Subcutaneous abdominal adipose tissue (tissue), 5 donors: ENCODE measurements around the gene ZNF497.
"Not testable (repeated sequence)": the region's sequence is repeated elsewhere in the genome, so short reads cannot be mapped to it uniquely, and the experiment has no call there.

ENCODE experiments used
- H3K27ac ChIP-seq: one replicate; pipeline ENCODE4 v1.7.0; 2013; ENCODE audit warnings: low read depth, mild to moderate bottlenecking, inconsistent platforms, low read length, moderate library complexity
- H3K27me3 ChIP-seq, 5 donors: one replicate each; pipeline ENCODE4 v1.7.0; 2013; ENCODE audit warnings: low read length in 5 of 5, inconsistent platforms in 1 of 5; ENCODE audit not compliant: control insufficient read depth in 5 of 5, insufficient read depth in 4 of 5
- H3K36me3 ChIP-seq, 5 donors: one replicate each; pipeline ENCODE4 v1.7.0; 2013; ENCODE audit warnings: low read length in 5 of 5; ENCODE audit not compliant: control insufficient read depth in 5 of 5, insufficient read depth in 5 of 5
- H3K4me1 ChIP-seq, 5 donors: one replicate each; pipeline ENCODE4 v1.7.0; 2013; ENCODE audit warnings: low read length in 5 of 5, mild to moderate bottlenecking in 3 of 5, moderate library complexity in 1 of 5; ENCODE audit not compliant: control insufficient read depth in 5 of 5, insufficient read depth in 5 of 5
- H3K4me3 ChIP-seq, 5 donors: one replicate each; pipeline ENCODE4 v1.7.0; 2013; ENCODE audit warnings: low read length in 5 of 5, low read depth in 1 of 5
- H3K9ac ChIP-seq, 5 donors: one replicate each; pipeline ENCODE4 v1.7.0; 2013; ENCODE audit warnings: low read length in 5 of 5, mild to moderate bottlenecking in 4 of 5, moderate library complexity in 3 of 5
- H3K9me3 ChIP-seq, 5 donors: one replicate each; pipeline ENCODE4 v1.7.0; 2013; ENCODE audit warnings: low read length in 5 of 5; ENCODE audit not compliant: control insufficient read depth in 5 of 5
- donor health status: healthy.
- donor health status: healthy.
- donor health status: healthy.
- donor health status: healthy.
- donor health status: healthy.

ZNF497 gene

GRCh38 chr19:58348080-58348479, 14.5 kb downstream of the ZNF497 start:
- H3K4me3 ChIP-seq: peak overlapping the region; percentile 38 to 75 (median 48)
- peaks cover 7 to 53% (median 35%) of the 10 kb centered on the region in 5 donors for H3K27me3 ChIP-seq
- H3K27ac ChIP-seq, H3K9me3 ChIP-seq, H3K36me3 ChIP-seq: not testable (repeated sequence)
- peak overlapping the region in 1 of 5 donors; percentile 56 for H3K9ac ChIP-seq
- H3K4me1 ChIP-seq: peaks cover 0 to 23% (median 14%) of the 10 kb centered on the region in 5 donors

DNA sequence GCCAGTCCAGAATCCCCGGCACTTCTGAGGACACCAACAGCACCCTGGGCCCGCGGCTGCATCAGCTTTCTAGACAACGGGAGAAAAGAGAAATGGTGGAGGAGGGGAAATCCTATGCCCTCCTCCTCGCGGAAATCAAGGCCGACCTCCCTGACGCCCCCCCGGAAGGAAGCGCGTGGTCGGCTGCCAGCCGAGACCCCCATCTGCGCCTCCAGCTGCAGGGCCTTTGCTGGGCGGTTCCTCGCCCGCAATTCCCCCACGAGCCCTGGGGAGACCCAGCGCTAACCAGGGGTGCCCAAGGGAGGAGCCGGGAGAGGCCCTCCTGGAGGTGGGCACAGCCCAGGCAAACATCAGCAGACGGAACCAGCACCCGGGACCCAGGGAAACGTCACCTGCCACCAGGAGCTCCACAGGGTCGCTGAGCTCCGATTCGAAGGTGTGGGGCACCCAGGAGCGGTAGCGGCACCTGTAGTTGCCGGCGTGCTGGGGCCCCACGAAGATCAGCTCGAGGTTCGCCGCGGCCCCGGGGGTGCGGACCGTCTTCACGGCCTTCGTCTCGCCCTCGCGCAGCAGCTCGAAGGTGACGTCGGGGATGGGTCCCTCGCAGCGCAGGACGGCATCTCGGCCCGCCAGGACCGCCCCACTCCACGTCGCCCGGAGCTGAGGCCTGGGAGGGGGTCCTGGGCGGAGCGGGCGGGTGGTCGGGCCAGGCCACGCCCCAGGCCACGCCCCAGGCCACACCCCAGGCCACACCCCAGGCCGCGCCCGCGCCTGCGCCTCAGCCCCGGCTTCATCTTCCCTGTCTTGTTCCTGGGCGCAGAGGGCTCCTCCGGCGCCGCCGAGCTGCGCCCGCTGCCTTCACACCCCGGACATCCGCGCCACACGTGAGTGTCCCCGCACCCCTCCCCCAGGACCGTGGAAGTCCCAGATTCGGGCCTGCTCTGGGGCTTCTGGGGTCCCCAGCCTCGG, 15.3 kb downstream of the ZNF497 start:
- H3K4me1 ChIP-seq: peaks cover 0 to 23% (median 14%) of the 10 kb centered on the region in 5 donors
- no peaks in the 10 kb centered on the region for H3K36me3 ChIP-seq
- peaks cover 7 to 44% (median 32%) of the 10 kb centered on the region in 5 donors for H3K27me3 ChIP-seq
- H3K9ac ChIP-seq: peak overlapping the region in 3 of 5 donors; percentile 52 to 68 (median 66)
- no peak overlapping the region for H3K27ac ChIP-seq
- H3K9me3 ChIP-seq: no peaks in the 10 kb centered on the region
- peak overlapping the region; percentile 38 to 75 (median 48) for H3K4me3 ChIP-seq

- H3K27ac ChIP-seq: no peak overlapping the region
Measured at GRCh38 chr19:58345558-58345957, 17.0 kb downstream of the ZNF497 start.

GRCh38 chr19:58338825-58339558, 23.6 kb downstream of the ZNF497 start:
- Histone ChIP-seq H3K9me3 (no peaks in the 10 kb centered on the region), H3K27ac (no peak overlapping the region), H3K4me3 (no peak overlapping the region), H3K27me3 (no peaks in the 10 kb centered on the region), H3K9ac (no peak overlapping the region), H3K36me3 (peaks cover 0 to 64% (median 53%) of the 10 kb centered on the region in 5 donors), H3K4me1 (peaks cover 0 to 8% (median 3%) of the 10 kb centered on the region in 5 donors)

More at GRCh38 chr19:58345558-58345957, 17.0 kb downstream of the ZNF497 start:
- Histone ChIP-seq H3K9ac (no peak overlapping the region), H3K27me3 (peaks cover 7 to 31% (median 18%) of the 10 kb centered on the region in 5 donors), H3K4me3 (no peak overlapping the region), H3K36me3 (peaks cover 0 to 13% (median 4%) of the 10 kb centered on the region in 5 donors), H3K4me1 (peaks cover 0 to 21% (median 12%) of the 10 kb centered on the region in 5 donors), H3K9me3 (no peaks in the 10 kb centered on the region)

DNA sequence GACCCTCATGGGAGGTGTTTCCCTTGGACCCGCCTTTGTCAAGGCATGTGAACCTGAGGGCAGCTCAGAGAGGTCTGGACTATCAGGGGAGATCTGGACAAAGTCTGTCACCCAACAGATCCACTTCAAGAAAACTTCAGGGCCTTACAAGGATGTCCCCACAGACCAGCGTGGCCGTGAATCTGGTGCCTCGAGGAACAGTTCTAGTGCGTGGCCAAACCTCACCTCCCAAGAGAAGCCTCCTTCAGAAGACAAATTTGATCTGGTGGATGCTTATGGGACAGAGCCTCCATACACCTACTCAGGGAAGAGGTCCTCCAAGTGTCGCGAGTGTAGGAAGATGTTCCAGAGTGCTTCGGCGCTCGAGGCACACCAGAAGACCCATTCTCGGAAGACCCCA, 24.2 kb downstream of the ZNF497 start:
- Histone ChIP-seq H3K36me3 (peaks cover 0 to 64% (median 53%) of the 10 kb centered on the region in 5 donors), H3K27me3 (no peaks in the 10 kb centered on the region), H3K27ac (no peak overlapping the region), H3K4me1 (peaks cover 0 to 8% (median 3%) of the 10 kb centered on the region in 5 donors), H3K9me3 (no peaks in the 10 kb centered on the region), H3K4me3 (no peak overlapping the region), H3K9ac (no peak overlapping the region)

GRCh38 chr19:58336820-58337219, 25.7 kb downstream of the ZNF497 start:
- Histone ChIP-seq H3K4me3 (no peak overlapping the region), H3K36me3 (peaks cover 0 to 62% (median 53%) of the 10 kb centered on the region in 5 donors), H3K27me3 (no peaks in the 10 kb centered on the region), H3K9ac (no peak overlapping the region), H3K27ac (no peak overlapping the region), H3K9me3 (no peaks in the 10 kb centered on the region), H3K4me1 (peaks cover 0 to 8% (median 3%) of the 10 kb centered on the region in 5 donors)

DNA sequence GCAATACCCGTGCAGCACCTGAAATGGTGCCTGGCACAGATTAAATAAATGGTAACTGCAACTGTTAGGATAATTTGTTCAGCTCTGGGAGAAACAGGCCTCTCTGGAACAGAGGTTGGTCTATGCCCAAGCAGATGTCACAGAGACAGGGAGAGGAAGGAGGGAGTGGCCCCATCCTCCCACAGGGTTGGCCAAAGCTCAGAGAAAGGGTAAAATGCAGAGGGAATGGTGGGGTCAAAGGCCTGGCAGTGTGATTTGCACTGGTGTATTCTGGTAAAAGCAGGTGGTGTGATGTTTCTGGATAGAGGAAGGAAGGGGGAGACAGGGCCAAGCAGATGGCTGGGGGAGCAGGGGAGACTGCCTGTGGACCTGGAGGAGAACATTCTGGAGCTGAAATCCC, 26.3 kb downstream of the ZNF497 start:
- Histone ChIP-seq H3K27ac (no peak overlapping the region), H3K27me3 (no peaks in the 10 kb centered on the region), H3K9me3 (no peaks in the 10 kb centered on the region), H3K4me1 (peaks cover 0 to 8% (median 3%) of the 10 kb centered on the region in 5 donors), H3K4me3 (no peak overlapping the region), H3K36me3 (peaks cover 0 to 57% (median 52%) of the 10 kb centered on the region in 5 donors), H3K9ac (no peak overlapping the region)

DNA sequence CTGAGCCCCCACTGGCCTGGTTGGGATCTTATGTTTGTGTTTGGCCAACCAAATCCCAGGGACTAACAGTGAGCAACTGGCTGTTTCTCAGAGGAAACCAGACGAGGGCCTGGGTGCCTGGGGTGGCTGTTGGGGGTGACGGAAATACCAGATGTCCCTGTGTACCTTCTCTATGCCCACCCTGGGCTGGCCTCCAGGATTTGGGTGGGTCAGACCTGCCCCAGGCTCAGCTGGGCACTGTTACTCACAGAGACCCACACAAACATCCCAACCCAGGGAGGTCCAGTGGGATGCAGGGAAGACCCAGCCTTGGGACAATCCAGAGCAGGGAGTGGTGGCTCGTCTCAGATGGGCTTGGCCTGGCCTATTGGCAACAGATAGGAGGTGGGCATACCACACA, 26.9 kb downstream of the ZNF497 start:
- H3K27ac ChIP-seq: no peak overlapping the region
- H3K4me1 ChIP-seq: peaks cover 0 to 9% (median 3%) of the 10 kb centered on the region in 5 donors
- H3K36me3 ChIP-seq: peaks cover 0 to 52% (median 51%) of the 10 kb centered on the region in 5 donors
- no peak overlapping the region for H3K4me3 ChIP-seq
- H3K9ac ChIP-seq: no peak overlapping the region
- no peaks in the 10 kb centered on the region for H3K9me3 ChIP-seq
- H3K27me3 ChIP-seq: no peaks in the 10 kb centered on the region

DNA sequence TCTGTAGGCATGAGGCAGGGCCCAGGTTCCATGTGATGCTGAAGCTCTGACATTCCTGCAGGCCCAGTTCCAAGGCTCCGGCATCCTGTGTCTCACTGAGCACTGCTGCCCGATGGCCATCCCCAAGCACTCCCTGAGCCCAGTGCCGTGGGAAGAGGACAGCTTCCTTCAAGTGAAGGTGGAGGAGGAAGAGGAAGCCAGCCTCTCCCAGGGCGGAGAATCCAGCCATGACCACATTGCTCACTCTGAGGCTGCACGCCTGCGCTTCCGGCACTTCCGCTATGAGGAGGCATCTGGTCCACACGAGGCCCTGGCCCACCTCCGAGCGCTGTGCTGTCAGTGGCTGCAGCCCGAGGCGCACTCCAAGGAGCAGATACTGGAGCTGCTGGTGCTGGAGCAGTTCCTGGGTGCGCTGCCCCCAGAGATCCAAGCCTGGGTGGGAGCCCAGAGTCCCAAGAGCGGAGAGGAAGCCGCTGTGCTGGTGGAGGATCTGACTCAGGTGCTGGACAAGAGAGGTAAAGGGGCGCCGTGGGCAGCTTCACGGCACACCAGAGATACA, 27.8 kb downstream of the ZNF497 start:
- Histone ChIP-seq H3K4me1 (peaks cover 0 to 10% (median 2%) of the 10 kb centered on the region in 5 donors), H3K9me3 (no peaks in the 10 kb centered on the region), H3K36me3 (peaks cover 0 to 48% (median 46%) of the 10 kb centered on the region in 5 donors), H3K27me3 (no peaks in the 10 kb centered on the region), H3K4me3 (no peak overlapping the region), H3K27ac (no peak overlapping the region), H3K9ac (no peak overlapping the region)
